ENCODE data around the gene EPB41. TPM values are rescaled to one million over a fixed set of nuclear protein-coding genes. Genes with fewer than 3 reads are reported as not detected.
A peak's percentile ranks its signal among the peaks of the same experiment; 100 is the strongest.

The EPB41 gene
- total and polyA plus RNA-seq, 4 donors, result 10.7 to 189 (median 38.1) TPM

DNA sequence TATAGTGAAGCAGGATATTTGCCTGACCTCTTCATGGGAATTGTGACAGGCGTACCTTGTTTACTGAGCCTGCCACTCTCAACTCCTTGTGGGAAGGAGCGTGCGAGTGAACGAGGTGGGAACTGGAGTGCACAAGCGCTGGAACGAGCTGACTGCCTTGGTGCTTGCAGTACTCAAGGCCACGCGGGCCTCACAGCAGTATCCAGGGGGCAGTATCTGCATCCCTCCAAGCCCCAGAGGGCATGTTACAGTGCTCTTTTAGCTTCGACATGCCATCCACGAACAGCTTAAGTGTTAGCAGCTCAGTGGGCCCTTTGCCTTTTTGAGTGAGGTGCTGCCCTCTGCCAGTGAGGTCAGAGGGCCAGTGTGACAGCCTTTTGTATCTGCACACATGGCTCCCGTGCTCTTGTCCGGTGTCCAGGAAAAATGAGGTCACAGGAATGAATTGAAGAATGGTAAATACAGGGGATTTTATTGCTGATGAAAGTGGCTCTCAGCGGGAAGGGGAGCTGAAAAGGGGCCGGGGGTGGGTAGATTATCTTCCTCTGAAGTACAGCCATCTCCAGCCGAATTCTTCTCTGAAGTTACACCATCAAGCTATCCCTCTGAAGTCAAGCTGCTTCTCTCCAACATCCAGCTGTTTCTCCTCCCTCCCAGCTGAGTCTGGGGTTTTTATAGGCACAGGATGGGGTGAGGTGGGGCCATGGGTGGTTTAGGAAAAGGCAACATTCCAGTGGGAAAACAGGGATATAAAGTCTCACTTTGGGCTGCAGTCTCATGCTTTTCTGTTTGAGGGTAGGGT, 69.3 kb downstream of the EPB41 start:
- peaks cover 0 to 4% (median 1%) of the 10 kb centered on the region in 4 donors for H3K36me3 ChIP-seq (ENCODE audit: control insufficient read depth in 4 of 4, insufficient read depth in 3 of 4, low read depth in 1 of 4, low read length in 3 of 4)
- 71% methylated on average over 15 of the region's 15 CpGs for WGBS
- DNase-seq (ENCODE audit: low spot score), result no peak
- H3K27me3 ChIP-seq (ENCODE audit: control insufficient read depth in 4 of 4, insufficient read depth in 4 of 4, low read length in 3 of 4), result no peaks in the 10 kb centered on the region
- H3K9me3 ChIP-seq (ENCODE audit: control insufficient read depth in 4 of 4, low read length in 3 of 4), result no peaks in the 10 kb centered on the region
- no peak overlapping the region for H3K4me3 ChIP-seq (ENCODE audit: low read depth in 1 of 3, low read length in 3 of 3)
- peaks cover 0 to 17% (median 5%) of the 10 kb centered on the region in 4 donors for H3K4me1 ChIP-seq (ENCODE audit: control insufficient read depth in 4 of 4, insufficient read depth in 4 of 4, low read length in 3 of 4)
- TF ChIP-seq YY1 (IDR thresholded peaks at IDR 0.05) (peak; percentile 44), SP1 (IDR thresholded peaks at IDR 0.05) (peak; percentile 58), RXRA (IDR thresholded peaks at IDR 0.05) (peak; percentile 66 to 67), FOXA1 (IDR thresholded peaks at IDR 0.05) (no peak), JUND (IDR thresholded peaks at IDR 0.05) (peak; percentile 76 to 79), GABPA (IDR thresholded peaks at IDR 0.05 in 1 of 2, conservative IDR thresholded peaks at IDR 0.05 in 1 of 2) (no peak), REST (IDR thresholded peaks at IDR 0.05) (peak; percentile 31), FOXA2 (IDR thresholded peaks at IDR 0.05) (peak; percentile 29), TAF1 (conservative IDR thresholded peaks at IDR 0.05) (no peak), HNF4A (conservative IDR thresholded peaks at IDR 0.05) (peak; percentile 69 to 70), RAD21 (IDR thresholded peaks at IDR 0.05) (peak; percentile 73 to 74), MAX (IDR thresholded peaks at IDR 0.05) (peak; percentile 42), HNF4G (IDR thresholded peaks at IDR 0.05) (no peak), NR2F2 (IDR thresholded peaks at IDR 0.05) (no peak), EGR1 (IDR thresholded peaks at IDR 0.05; ENCODE audit: low read depth in 2 of 2) (peak in 1 of 2 donors; percentile 59), ZBTB33 (IDR thresholded peaks at IDR 0.05) (no peak), CTCF (IDR thresholded peaks at IDR 0.05; ENCODE audit: low read depth, low read length, missing input control) (peak; percentile 36)
- TF ChIP-seq, protein P1, sequence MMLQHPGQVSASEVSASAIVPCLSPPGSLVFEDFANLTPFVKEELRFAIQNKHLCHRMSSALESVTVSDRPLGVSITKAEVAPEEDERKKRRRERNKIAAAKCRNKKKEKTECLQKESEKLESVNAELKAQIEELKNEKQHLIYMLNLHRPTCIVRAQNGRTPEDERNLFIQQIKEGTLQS (IDR thresholded peaks at IDR 0.05), result peak; percentile 15
- peak overlapping the region; percentile 32 to 45 for H3K9ac ChIP-seq (ENCODE audit: low read depth in 1 of 2, low read length in 2 of 2)
- peak overlapping the region; percentile 77 to 94 for H3K27ac ChIP-seq (ENCODE audit: low read depth in 1 of 2, low read length in 2 of 2)

Data from liver (tissue), 9 donors.